K562 (cell line): ENCODE results near the gene KAT7. TPM values are rescaled to one million over a fixed set of nuclear protein-coding genes. Genes with fewer than 3 reads are reported as not detected.
A peak's percentile ranks its signal among the peaks of the same experiment; 100 is the strongest.

Experiments
- CHD1 ChIP-seq: fragments of 200-600 bp; sonication (generic); IDR thresholded peaks from one replicate; pipeline ENCODE4 v1.6.1; 2012; ENCODE audit warnings: mild to moderate bottlenecking, moderate library complexity, low read length, inconsistent platforms
- CREB1 ChIP-seq, 2 experiments: sonication (generic) in 1 of 2; formaldehyde crosslinking in 1 of 2; IDR thresholded peaks; 2 replicates each; pipeline versions ENCODE4 v1.6.1 to v1.8.0; 2012 to 2022; ENCODE audit warnings: inconsistent platforms in 1 of 2, mild to moderate bottlenecking in 1 of 2, missing genetic modification reagents in 1 of 2, moderate library complexity in 1 of 2
- ETV6 ChIP-seq, 3 experiments: fragments of 150-350 bp in 1 of 3; sonication (generic) in 1 of 3; formaldehyde crosslinking in 1 of 3; IDR thresholded peaks; 2 replicates each; pipeline versions ENCODE4 v1.6.1 to v1.8.0; 2014 to 2022; ENCODE audit warnings: borderline replicate concordance in 2 of 3, low read depth in 2 of 3, antibody characterized with exemption in 1 of 3, low read length in 1 of 3, mild to moderate bottlenecking in 1 of 3, missing genetic modification reagents in 1 of 3
- MXD1 ChIP-seq: fragments of 250-450 bp; sonication (Bioruptor Pico); IDR thresholded peaks from 2 replicates; pipeline ENCODE4 v1.8.0; 2021; ENCODE audit warnings: borderline replicate concordance, mild to moderate bottlenecking, moderate library complexity; ENCODE audit not compliant: poor library complexity, severe bottlenecking
- STAT6 ChIP-seq: sonication (generic); formaldehyde crosslinking; IDR thresholded peaks from 2 replicates; pipeline ENCODE4 v1.8.1; 2023; ENCODE audit warnings: mild to moderate bottlenecking, missing genetic modification reagents
- TAL1 ChIP-seq: fragments of 450-650 bp; IDR thresholded peaks from 2 replicates; pipeline ENCODE4 v1.6.1; 2016; ENCODE audit warnings: mild to moderate bottlenecking
- TCF7 ChIP-seq: sonication (generic); IDR thresholded peaks from 2 replicates; pipeline ENCODE4 v1.6.1; 2016; ENCODE audit warnings: antibody characterized with exemption, borderline replicate concordance
- THRB ChIP-seq: fragments of 450-650 bp; formaldehyde crosslinking; conservative IDR thresholded peaks from 2 replicates; pipeline ENCODE4 v1.4.0; 2022; ENCODE audit warnings: mild to moderate bottlenecking, missing genetic modification characterization
- ZNF23 ChIP-seq: fragments of 250-450 bp; sonication (Bioruptor Pico); IDR thresholded peaks from 2 replicates; pipeline ENCODE4 v1.4.0; 2020; ENCODE audit warnings: mild to moderate bottlenecking
- ZNF639 ChIP-seq, 2 experiments: fragments of 200-800 bp in 1 of 2; sonication (Bioruptor generic) in 1 of 2; sonication (generic) in 1 of 2; formaldehyde crosslinking in 1 of 2; IDR thresholded peaks in 1 of 2; conservative IDR thresholded peaks in 1 of 2; 2 replicates each; pipeline versions ENCODE4 v1.5.0 to v1.6.1; 2016 to 2020; ENCODE audit warnings: missing compliant biosample characterization in 1 of 2, missing genetic modification characterization in 1 of 2, missing genetic modification reagents in 1 of 2
- ZNF766 ChIP-seq: fragments of 200-800 bp; sonication (Bioruptor generic); conservative IDR thresholded peaks from 2 replicates; pipeline ENCODE4 v1.6.1; 2016; ENCODE audit warnings: missing genetic modification characterization, missing compliant biosample characterization
- polyA plus RNA-seq, 8 experiments: library from polyadenylated mRNA; depleted of rRNA in 4 of 8; stranded (reverse) in 5 of 8; unstranded in 3 of 8; fragments of >200 nt; fragmentation: Nextera tagmentation in 2 of 8; fragmentation: Illumina TruSeq in 1 of 8; extraction: Ambion mirVana in 2 of 8; extraction: Trizol in 1 of 8; gene quantifications; 2 replicates each; pipeline versions ENCODE4 v1.2.1 to v1.2.3, GENCODE V29; 2011 to 2014; ENCODE audit warnings: inconsistent platforms in 1 of 8, missing spikeins in 1 of 8
- total RNA-seq, 7 experiments: library from RNA; depleted of rRNA in 6 of 7; stranded (reverse); fragments of >200 nt in 6 of 7; fragmentation: Illumina TruSeq in 2 of 7; extraction: Trizol in 2 of 7; gene quantifications; 2 replicates each; pipeline versions ENCODE4 v1.2.1 to v1.2.3, GENCODE V29; 2011 to 2021; ENCODE audit warnings: low replicate concordance in 1 of 7
- TF ChIP-seq, protein P1 (sequence below): fragments of 450-650 bp; IDR thresholded peaks from 2 replicates; pipeline ENCODE4 v1.6.1; 2016; ENCODE audit warnings: antibody characterized with exemption
- TF ChIP-seq, protein P2 (sequence below): IDR thresholded peaks from 3 replicates; pipeline ENCODE4 v1.6.1; 2011; ENCODE audit warnings: borderline replicate concordance, mild to moderate bottlenecking, moderate library complexity; ENCODE audit not compliant: insufficient read length; ENCODE audit errors: extremely low read depth

The KAT7 gene
- total and polyA plus RNA-seq, 9 of the 15 experiments (the other 6 are each of a cell fraction or from before 2014, with no cell fraction given): 10.8 to 57.3 (median 34.8) TPM

- TF ChIP-seq, protein P1, sequence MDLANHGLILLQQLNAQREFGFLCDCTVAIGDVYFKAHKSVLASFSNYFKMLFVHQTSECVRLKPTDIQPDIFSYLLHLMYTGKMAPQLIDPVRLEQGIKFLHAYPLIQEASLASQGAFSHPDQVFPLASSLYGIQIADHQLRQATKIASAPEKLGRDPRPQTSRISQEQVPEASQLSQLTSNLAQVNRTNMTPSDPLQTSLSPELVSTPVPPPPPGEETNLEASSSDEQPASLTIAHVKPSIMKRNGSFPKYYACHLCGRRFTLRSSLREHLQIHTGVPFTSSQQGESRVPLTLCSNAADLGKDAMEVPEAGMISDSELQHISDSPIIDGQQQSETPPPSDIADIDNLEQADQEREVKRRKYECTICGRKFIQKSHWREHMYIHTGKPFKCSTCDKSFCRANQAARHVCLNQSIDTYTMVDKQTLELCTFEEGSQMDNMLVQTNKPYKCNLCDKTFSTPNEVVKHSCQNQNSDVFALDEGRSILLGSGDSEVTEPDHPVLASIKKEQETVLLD: peak; percentile 94
- TF ChIP-seq TAL1 (no peak), TCF7 (no peak), ETV6 (IDR thresholded peaks at IDR 0.05; ENCODE audit: borderline replicate concordance in 1 of 2, low read depth in 2 of 2, low read length in 1 of 2) (no peak), ETV6 (CRISPR knock-in tag; IDR thresholded peaks at IDR 0.05; ENCODE audit: borderline replicate concordance) (peak; percentile 72), ZNF766 (peak; percentile 96), THRB (CRISPR knock-in tag) (0 out of 2 replicates have a peak, but pooled peaks have one; percentile 38), MXD1 (CRISPR knock-in tag) (no peak), STAT6 (CRISPR knock-in tag) (0 out of 2 replicates have a peak, but pooled peaks have one; percentile 51), CHD1 (peak; percentile 97), ZNF639 (CRISPR knock-in tag; conservative IDR thresholded peaks at IDR 0.05 in 1 of 2, IDR thresholded peaks at IDR 0.05 in 1 of 2) (peak in 1 of 2 experiments; percentile 75; a peak in 2 of 4 replicates), CREB1 (IDR thresholded peaks at IDR 0.05) (peak; percentile 95), CREB1 (CRISPR knock-in tag; IDR thresholded peaks at IDR 0.05) (peak; percentile 93), ZNF23 (no peak)
- TF ChIP-seq, protein P2, sequence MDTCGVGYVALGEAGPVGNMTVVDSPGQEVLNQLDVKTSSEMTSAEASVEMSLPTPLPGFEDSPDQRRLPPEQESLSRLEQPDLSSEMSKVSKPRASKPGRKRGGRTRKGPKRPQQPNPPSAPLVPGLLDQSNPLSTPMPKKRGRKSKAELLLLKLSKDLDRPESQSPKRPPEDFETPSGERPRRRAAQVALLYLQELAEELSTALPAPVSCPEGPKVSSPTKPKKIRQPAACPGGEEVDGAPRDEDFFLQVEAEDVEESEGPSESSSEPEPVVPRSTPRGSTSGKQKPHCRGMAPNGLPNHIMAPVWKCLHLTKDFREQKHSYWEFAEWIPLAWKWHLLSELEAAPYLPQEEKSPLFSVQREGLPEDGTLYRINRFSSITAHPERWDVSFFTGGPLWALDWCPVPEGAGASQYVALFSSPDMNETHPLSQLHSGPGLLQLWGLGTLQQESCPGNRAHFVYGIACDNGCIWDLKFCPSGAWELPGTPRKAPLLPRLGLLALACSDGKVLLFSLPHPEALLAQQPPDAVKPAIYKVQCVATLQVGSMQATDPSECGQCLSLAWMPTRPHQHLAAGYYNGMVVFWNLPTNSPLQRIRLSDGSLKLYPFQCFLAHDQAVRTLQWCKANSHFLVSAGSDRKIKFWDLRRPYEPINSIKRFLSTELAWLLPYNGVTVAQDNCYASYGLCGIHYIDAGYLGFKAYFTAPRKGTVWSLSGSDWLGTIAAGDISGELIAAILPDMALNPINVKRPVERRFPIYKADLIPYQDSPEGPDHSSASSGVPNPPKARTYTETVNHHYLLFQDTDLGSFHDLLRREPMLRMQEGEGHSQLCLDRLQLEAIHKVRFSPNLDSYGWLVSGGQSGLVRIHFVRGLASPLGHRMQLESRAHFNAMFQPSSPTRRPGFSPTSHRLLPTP: no peak
These were observed at the start of gene KAT7 (continued) for GRCh38 chr17:49788478-49789242.
